ENCODE results near the gene SPARC.
A peak's percentile ranks its signal among the peaks of the same experiment; 100 is the strongest.
"Not testable (repeated sequence)": the region's sequence is repeated elsewhere in the genome, so short reads cannot be mapped to it uniquely, and the experiment has no call there.

The SPARC gene

GRCh38 chr5:151686674-151687407 is at the start of gene SPARC:
Gene SPARC (minus strand): TSS chr5:151686915. CDS start chr5:151676188, 10,727 bp downstream.
- H3K9ac ChIP-seq (ENCODE audit: insufficient read length): peak within 1 kb of the TSS; percentile 80
- H3K4me3 ChIP-seq: peak within 1 kb of the TSS; percentile 95
- TF ChIP-seq POLR2AphosphoS5 (IDR thresholded peaks at IDR 0.05; ENCODE audit: borderline replicate concordance, low read depth, low read length): peak; percentile 92
- TF ChIP-seq EZH2 (IDR thresholded peaks at IDR 0.05): no peak
- no peak for TF ChIP-seq FOXP2 (optimal IDR thresholded peaks at IDR 0.05; ENCODE audit: control extremely low read depth, extremely low read length, insufficient read depth)
- H3K27ac ChIP-seq: peak within 1 kb of the TSS; percentile 94
- H3K36me3 ChIP-seq (ENCODE audit: insufficient read depth, low read length): peaks cover 8% of the 10 kb centered on the region
- no peak for DNase-seq (ENCODE audit: low read depth, low spot score)
- no peaks in the 10 kb centered on the region for H3K9me3 ChIP-seq (ENCODE audit: low read depth, low read length)

GRCh38 chr5:151735646-151736045 is 48.9 kb upstream of the SPARC start:
- H3K9me3 ChIP-seq (ENCODE audit: low read depth, low read length): no peaks in the 10 kb centered on the region
- H3K9ac ChIP-seq (ENCODE audit: insufficient read length): no peak overlapping the region
- no peak overlapping the region for H3K27ac ChIP-seq
- H3K36me3 ChIP-seq (ENCODE audit: insufficient read depth, low read length): no peaks in the 10 kb centered on the region
- TF ChIP-seq FOXP2 (optimal IDR thresholded peaks at IDR 0.05; ENCODE audit: control extremely low read depth, extremely low read length, insufficient read depth): no peak
- no peak for TF ChIP-seq EZH2 (IDR thresholded peaks at IDR 0.05)
- no peak for TF ChIP-seq POLR2AphosphoS5 (IDR thresholded peaks at IDR 0.05; ENCODE audit: borderline replicate concordance, low read depth, low read length)
- H3K4me3 ChIP-seq: no peak overlapping the region
- DNase-seq (ENCODE audit: low read depth, low spot score): no peak

- TF ChIP-seq FOXP2 (optimal IDR thresholded peaks at IDR 0.05; ENCODE audit: control extremely low read depth, extremely low read length, insufficient read depth): no peak
- no peak for TF ChIP-seq EZH2 (IDR thresholded peaks at IDR 0.05)
- no peak for TF ChIP-seq POLR2AphosphoS5 (IDR thresholded peaks at IDR 0.05; ENCODE audit: borderline replicate concordance, low read depth, low read length)
- no peak overlapping the region for H3K9ac ChIP-seq (ENCODE audit: insufficient read length)
- DNase-seq (ENCODE audit: low read depth, low spot score): no peak
- H3K36me3 ChIP-seq (ENCODE audit: insufficient read depth, low read length): no peaks in the 10 kb centered on the region
- H3K9me3 ChIP-seq (ENCODE audit: low read depth, low read length): no peaks in the 10 kb centered on the region
- no peak overlapping the region for H3K27ac ChIP-seq
- no peak overlapping the region for H3K4me3 ChIP-seq
Measured at GRCh38 chr5:151734064-151734408, 47.3 kb upstream of the SPARC start.

GRCh38 chr5:151733358-151734063 is 46.8 kb upstream of the SPARC start:
- Histone ChIP-seq H3K27ac (no peak overlapping the region), H3K9me3 (ENCODE audit: low read depth, low read length) (no peaks in the 10 kb centered on the region), H3K9ac (ENCODE audit: insufficient read length) (no peak overlapping the region), H3K4me3 (no peak overlapping the region), H3K36me3 (ENCODE audit: insufficient read depth, low read length) (no peaks in the 10 kb centered on the region)
- TF ChIP-seq FOXP2 (optimal IDR thresholded peaks at IDR 0.05; ENCODE audit: control extremely low read depth, extremely low read length, insufficient read depth) (no peak), EZH2 (IDR thresholded peaks at IDR 0.05) (no peak), POLR2AphosphoS5 (IDR thresholded peaks at IDR 0.05; ENCODE audit: borderline replicate concordance, low read depth, low read length) (no peak)
- no peak for DNase-seq (ENCODE audit: low read depth, low spot score)

GRCh38 chr5:151730381-151730780 is 43.7 kb upstream of the SPARC start:
- Histone ChIP-seq H3K9me3 (ENCODE audit: low read depth, low read length) (no peaks in the 10 kb centered on the region), H3K27ac (0 out of 2 replicates have a peak overlapping the region, but pooled peaks have one; percentile 25), H3K9ac (ENCODE audit: insufficient read length) (no peak overlapping the region), H3K4me3 (no peak overlapping the region), H3K36me3 (ENCODE audit: insufficient read depth, low read length) (no peaks in the 10 kb centered on the region)
- no peak for DNase-seq (ENCODE audit: low read depth, low spot score)
- TF ChIP-seq FOXP2 (optimal IDR thresholded peaks at IDR 0.05; ENCODE audit: control extremely low read depth, extremely low read length, insufficient read depth): no peak
- TF ChIP-seq EZH2 (IDR thresholded peaks at IDR 0.05): no peak
- no peak for TF ChIP-seq POLR2AphosphoS5 (IDR thresholded peaks at IDR 0.05; ENCODE audit: borderline replicate concordance, low read depth, low read length)

GRCh38 chr5:151729597-151729996 is 42.9 kb upstream of the SPARC start:
- peak overlapping the region; percentile 25; the same call in 1 of the 2 replicates for H3K27ac ChIP-seq
- not testable (repeated sequence) for H3K36me3 ChIP-seq (ENCODE audit: insufficient read depth, low read length); DNase-seq (ENCODE audit: low read depth, low spot score); H3K9me3 ChIP-seq (ENCODE audit: low read depth, low read length); H3K4me3 ChIP-seq; H3K9ac ChIP-seq (ENCODE audit: insufficient read length)

GRCh38 chr5:151724360-151724759 is 37.6 kb upstream of the SPARC start:
- no peak for DNase-seq (ENCODE audit: low read depth, low spot score)
- Histone ChIP-seq H3K9ac (ENCODE audit: insufficient read length) (no peak overlapping the region), H3K36me3 (ENCODE audit: insufficient read depth, low read length) (no peaks in the 10 kb centered on the region), H3K27ac (no peak overlapping the region), H3K4me3 (no peak overlapping the region), H3K9me3 (ENCODE audit: low read depth, low read length) (no peaks in the 10 kb centered on the region)
- no peak for TF ChIP-seq POLR2AphosphoS5 (IDR thresholded peaks at IDR 0.05; ENCODE audit: borderline replicate concordance, low read depth, low read length)
- TF ChIP-seq EZH2 (IDR thresholded peaks at IDR 0.05): no peak
- TF ChIP-seq FOXP2 (optimal IDR thresholded peaks at IDR 0.05; ENCODE audit: control extremely low read depth, extremely low read length, insufficient read depth): no peak

- TF ChIP-seq POLR2AphosphoS5 (IDR thresholded peaks at IDR 0.05; ENCODE audit: borderline replicate concordance, low read depth, low read length): no peak
- TF ChIP-seq EZH2 (IDR thresholded peaks at IDR 0.05): no peak
- no peak for TF ChIP-seq FOXP2 (optimal IDR thresholded peaks at IDR 0.05; ENCODE audit: control extremely low read depth, extremely low read length, insufficient read depth)
- Histone ChIP-seq H3K4me3 (no peak overlapping the region), H3K36me3 (ENCODE audit: insufficient read depth, low read length) (no peaks in the 10 kb centered on the region), H3K9me3 (ENCODE audit: low read depth, low read length) (no peaks in the 10 kb centered on the region), H3K27ac (no peak overlapping the region), H3K9ac (ENCODE audit: insufficient read length) (no peak overlapping the region)
- no peak for DNase-seq (ENCODE audit: low read depth, low spot score)
Measured at GRCh38 chr5:151722546-151722945, 35.8 kb upstream of the SPARC start.

All from SK-N-MC (cell line).